Rectal smooth muscle tissue (tissue), 1 donor: ENCODE data around the gene PLEKHA7.

ENCODE experiments used
- H3K27ac ChIP-seq: one replicate; pipeline ENCODE4 v1.7.0; 2013; ENCODE audit warnings: low read depth, low read length, inconsistent platforms
- H3K27me3 ChIP-seq: one replicate; pipeline ENCODE4 v1.7.0; 2013; ENCODE audit warnings: low read length; ENCODE audit not compliant: control insufficient read depth, insufficient read depth
- H3K36me3 ChIP-seq: one replicate; pipeline ENCODE4 v1.7.0; 2013; ENCODE audit warnings: low read length; ENCODE audit not compliant: control insufficient read depth, insufficient read depth
- H3K4me1 ChIP-seq: one replicate; pipeline ENCODE4 v1.7.0; 2013; ENCODE audit warnings: low read length; ENCODE audit not compliant: control insufficient read depth, insufficient read depth
- H3K4me3 ChIP-seq: one replicate; pipeline ENCODE4 v1.7.0; 2013; ENCODE audit warnings: low read length
- H3K9ac ChIP-seq: one replicate; pipeline ENCODE4 v1.7.0; 2013; ENCODE audit warnings: low read length

Gene PLEKHA7

GRCh38 chr11:17015627-17016126 is 1.5 kb upstream of the PLEKHA7 start:
- peak overlapping the region; percentile 56 for H3K4me3 ChIP-seq
- no peak overlapping the region for H3K9ac ChIP-seq
- no peak overlapping the region for H3K27ac ChIP-seq
- no peaks in the 10 kb centered on the region for H3K27me3 ChIP-seq
- H3K36me3 ChIP-seq = no peaks in the 10 kb centered on the region
- H3K4me1 ChIP-seq = no peaks in the 10 kb centered on the region

GRCh38 chr11:17014833-17015626 is 816 bp upstream of the PLEKHA7 start:
- Histone ChIP-seq H3K27ac (no peak overlapping the region), H3K27me3 (no peaks in the 10 kb centered on the region), H3K36me3 (no peaks in the 10 kb centered on the region), H3K9ac (no peak overlapping the region), H3K4me3 (peak overlapping the region; percentile 56), H3K4me1 (no peaks in the 10 kb centered on the region)

GRCh38 chr11:17013548-17014320 is 480 bp downstream of the PLEKHA7 start:
- Histone ChIP-seq H3K27ac (peak overlapping the region; percentile 3), H3K27me3 (no peaks in the 10 kb centered on the region), H3K4me3 (peak overlapping the region; percentile 80), H3K9ac (peak overlapping the region; percentile 40), H3K36me3 (no peaks in the 10 kb centered on the region), H3K4me1 (no peaks in the 10 kb centered on the region)

GRCh38 chr11:17012712-17013547 is 1.3 kb downstream of the PLEKHA7 start:
- Histone ChIP-seq H3K36me3 (no peaks in the 10 kb centered on the region), H3K9ac (peak overlapping the region; percentile 40), H3K4me3 (peak overlapping the region; percentile 80), H3K27me3 (no peaks in the 10 kb centered on the region), H3K4me1 (no peaks in the 10 kb centered on the region), H3K27ac (no peak overlapping the region)

GRCh38 chr11:17012179-17012578 is 2.0 kb downstream of the PLEKHA7 start:
- H3K27me3 ChIP-seq = no peaks in the 10 kb centered on the region
- H3K27ac ChIP-seq = no peak overlapping the region
- no peaks in the 10 kb centered on the region for H3K4me1 ChIP-seq
- H3K36me3 ChIP-seq = no peaks in the 10 kb centered on the region
- no peak overlapping the region for H3K4me3 ChIP-seq
- H3K9ac ChIP-seq = no peak overlapping the region

- H3K9ac ChIP-seq = no peak overlapping the region
- no peak overlapping the region for H3K4me3 ChIP-seq
- H3K36me3 ChIP-seq = no peaks in the 10 kb centered on the region
- H3K27ac ChIP-seq = no peak overlapping the region
- no peaks in the 10 kb centered on the region for H3K27me3 ChIP-seq
- H3K4me1 ChIP-seq = no peaks in the 10 kb centered on the region
Measured at GRCh38 chr11:17010851-17011420, 3.3 kb downstream of the PLEKHA7 start.

- Histone ChIP-seq H3K36me3 (no peaks in the 10 kb centered on the region), H3K9ac (no peak overlapping the region), H3K4me1 (no peaks in the 10 kb centered on the region), H3K4me3 (no peak overlapping the region), H3K27ac (no peak overlapping the region), H3K27me3 (no peaks in the 10 kb centered on the region)
Measured at GRCh38 chr11:17008099-17008498, 6.1 kb downstream of the PLEKHA7 start.

- H3K27me3 ChIP-seq = no peaks in the 10 kb centered on the region
- no peak overlapping the region for H3K27ac ChIP-seq
- no peak overlapping the region for H3K9ac ChIP-seq
- H3K4me1 ChIP-seq = no peaks in the 10 kb centered on the region
- no peak overlapping the region for H3K4me3 ChIP-seq
- H3K36me3 ChIP-seq = no peaks in the 10 kb centered on the region
Measured at GRCh38 chr11:17005646-17006045, 8.6 kb downstream of the PLEKHA7 start.

GRCh38 chr11:17004486-17005148 is 9.6 kb downstream of the PLEKHA7 start:
- H3K36me3 ChIP-seq = no peaks in the 10 kb centered on the region
- no peak overlapping the region for H3K4me3 ChIP-seq
- H3K9ac ChIP-seq = no peak overlapping the region
- no peaks in the 10 kb centered on the region for H3K27me3 ChIP-seq
- H3K4me1 ChIP-seq = no peaks in the 10 kb centered on the region
- no peak overlapping the region for H3K27ac ChIP-seq

- no peaks in the 10 kb centered on the region for H3K27me3 ChIP-seq
- H3K9ac ChIP-seq = no peak overlapping the region
- H3K4me3 ChIP-seq = no peak overlapping the region
- H3K27ac ChIP-seq = no peak overlapping the region
- H3K4me1 ChIP-seq = no peaks in the 10 kb centered on the region
- no peaks in the 10 kb centered on the region for H3K36me3 ChIP-seq
Measured at GRCh38 chr11:17003426-17003825, 10.8 kb downstream of the PLEKHA7 start.

- H3K27me3 ChIP-seq = no peaks in the 10 kb centered on the region
- no peak overlapping the region for H3K27ac ChIP-seq
- H3K36me3 ChIP-seq = no peaks in the 10 kb centered on the region
- no peak overlapping the region for H3K4me3 ChIP-seq
- no peak overlapping the region for H3K9ac ChIP-seq
- no peaks in the 10 kb centered on the region for H3K4me1 ChIP-seq
Measured at GRCh38 chr11:17002543-17002942, 11.7 kb downstream of the PLEKHA7 start.
